Natural killer cell treated with Interleukin-12 subunit alpha and Interleukin-12 subunit beta and Interleukin-15 and Interleukin-18, amount 100 ng/mL, for 72 hours (primary cell): ENCODE data around the gene CXCR5. TPM values are rescaled to one million over a fixed set of nuclear protein-coding genes. Genes with fewer than 3 reads are reported as not detected.

ENCODE experiments used
- ATAC-seq, 2 donors: fragments of 150-1000 bp; cut with Tn5 transposase in 1 of 2; sonication (Bioruptor Pico), chemical (Tn5 transposase) in 1 of 2; 2 replicates each; pipeline ENCODE4 v1.10.0; 2021
- DNase-seq: peaks from one replicate; pipeline ENCODE4 v3.0.0; 2022; ENCODE audit warnings: low spot score
- H3K27ac Mint-ChIP-seq, 2 donors: 1 replicate in 1 of 2; 2 replicates in 1 of 2; pipeline ENCODE4 v1.8.0; 2022; ENCODE audit warnings: mixed read lengths in 2 of 2, mild to moderate bottlenecking in 1 of 2, moderate library complexity in 1 of 2
- H3K27me3 Mint-ChIP-seq, 2 donors: 1 replicate in 1 of 2; 2 replicates in 1 of 2; pipeline ENCODE4 v1.8.0; 2022; ENCODE audit warnings: mixed read lengths in 2 of 2
- H3K36me3 Mint-ChIP-seq: one replicate; pipeline ENCODE4 v1.8.0; 2022; ENCODE audit warnings: mixed read lengths
- H3K4me1 Mint-ChIP-seq, 2 donors: 1 replicate in 1 of 2; 2 replicates in 1 of 2; pipeline ENCODE4 v1.8.0; 2022; ENCODE audit warnings: low read depth in 2 of 2, mixed read lengths in 2 of 2, mild to moderate bottlenecking in 1 of 2
- H3K4me3 Mint-ChIP-seq: one replicate; pipeline ENCODE4 v1.8.0; 2022; ENCODE audit warnings: mixed read lengths
- H3K9me3 Mint-ChIP-seq: 2 replicates; pipeline ENCODE4 v1.8.0; 2022; ENCODE audit warnings: mixed read lengths
- total RNA-seq, 2 donors: library from RNA; stranded (reverse); gene quantifications; one replicate each; pipeline ENCODE4 v1.2.3, GENCODE V29; 2022

The CXCR5 gene
- total RNA-seq, 2 donors from 2014 or later = 3.1 to 6.3 TPM

DNA sequence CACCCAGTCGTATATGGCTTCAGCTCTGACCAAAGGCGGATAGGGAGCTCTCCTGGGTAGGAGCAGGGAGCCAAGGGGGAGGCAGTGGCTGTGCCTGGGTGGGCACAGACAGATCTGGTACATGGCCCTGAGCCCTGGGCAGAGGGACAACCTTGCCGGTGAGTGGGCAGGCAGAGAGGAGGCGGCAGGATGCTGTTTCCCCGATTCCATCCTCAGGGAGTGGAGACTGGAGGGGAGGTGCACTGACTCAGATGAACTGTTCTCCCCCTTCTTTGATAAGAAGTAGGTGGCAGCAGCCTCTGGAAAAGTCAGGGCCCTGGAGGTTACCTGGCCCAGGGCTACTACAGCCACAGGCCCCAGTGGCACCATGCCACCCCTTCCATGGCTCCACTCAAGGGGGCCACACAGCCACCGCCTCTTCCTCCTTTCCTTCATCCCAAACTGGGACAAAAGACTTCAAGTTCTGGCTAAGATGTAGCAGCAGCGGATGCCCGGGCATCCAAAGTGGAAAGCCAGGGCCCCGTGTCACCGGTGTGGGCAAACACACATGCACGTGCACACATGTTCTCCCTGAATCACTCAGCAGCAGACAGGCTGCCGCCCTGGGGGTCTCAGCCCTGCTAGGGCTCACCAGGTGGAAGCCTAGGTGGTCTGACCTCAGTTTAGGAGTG lies 13.4 kb downstream of the CXCR5 start:
- Mint-ChIP-seq H3K4me3 (no peak overlapping the region), H3K9me3 (no peaks in the 10 kb centered on the region), H3K4me1 (peaks cover 30 to 39% of the 10 kb centered on the region in 2 donors), H3K27ac (peak overlapping the region in 1 of 2 donors; percentile 67), H3K27me3 (no peaks in the 10 kb centered on the region), H3K36me3 (no peaks in the 10 kb centered on the region)
- DNase-seq = no peak
- no peak for ATAC-seq

DNA sequence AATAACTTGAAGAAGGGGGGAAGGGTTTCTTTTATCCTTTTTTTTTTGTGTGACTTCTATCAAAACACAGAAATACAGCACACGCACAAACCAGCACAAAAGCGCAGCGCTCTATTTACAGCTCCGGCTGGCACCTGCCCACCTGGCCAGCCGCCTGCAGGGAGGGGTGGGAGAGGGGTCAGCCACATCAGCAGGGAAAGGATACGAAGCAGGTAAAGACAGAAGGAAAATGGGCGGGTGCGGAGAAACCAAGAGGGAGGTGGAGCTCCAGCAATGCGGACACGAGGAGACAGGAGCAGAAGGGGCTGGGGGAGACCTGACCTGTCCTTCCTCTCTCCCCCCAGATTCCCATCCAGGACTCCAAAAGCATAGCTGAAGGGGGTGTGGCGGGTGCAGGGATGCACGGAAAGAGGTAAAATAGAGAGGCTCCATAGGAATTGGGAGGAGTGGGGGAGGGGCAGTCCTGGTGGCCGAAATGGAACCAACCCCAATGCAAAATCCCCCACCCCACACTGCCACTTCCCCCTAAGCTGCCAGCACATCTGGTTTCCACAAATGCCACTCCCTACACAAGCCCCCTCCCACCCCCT lies 14.1 kb downstream of the CXCR5 start:
- Mint-ChIP-seq H3K36me3 (no peaks in the 10 kb centered on the region), H3K9me3 (no peaks in the 10 kb centered on the region), H3K4me3 (no peak overlapping the region), H3K27me3 (no peaks in the 10 kb centered on the region), H3K4me1 (peaks cover 25 to 33% of the 10 kb centered on the region in 2 donors), H3K27ac (peak overlapping the region in 1 of 2 donors; percentile 67)
- DNase-seq (no peak), ATAC-seq (no peak)

DNA sequence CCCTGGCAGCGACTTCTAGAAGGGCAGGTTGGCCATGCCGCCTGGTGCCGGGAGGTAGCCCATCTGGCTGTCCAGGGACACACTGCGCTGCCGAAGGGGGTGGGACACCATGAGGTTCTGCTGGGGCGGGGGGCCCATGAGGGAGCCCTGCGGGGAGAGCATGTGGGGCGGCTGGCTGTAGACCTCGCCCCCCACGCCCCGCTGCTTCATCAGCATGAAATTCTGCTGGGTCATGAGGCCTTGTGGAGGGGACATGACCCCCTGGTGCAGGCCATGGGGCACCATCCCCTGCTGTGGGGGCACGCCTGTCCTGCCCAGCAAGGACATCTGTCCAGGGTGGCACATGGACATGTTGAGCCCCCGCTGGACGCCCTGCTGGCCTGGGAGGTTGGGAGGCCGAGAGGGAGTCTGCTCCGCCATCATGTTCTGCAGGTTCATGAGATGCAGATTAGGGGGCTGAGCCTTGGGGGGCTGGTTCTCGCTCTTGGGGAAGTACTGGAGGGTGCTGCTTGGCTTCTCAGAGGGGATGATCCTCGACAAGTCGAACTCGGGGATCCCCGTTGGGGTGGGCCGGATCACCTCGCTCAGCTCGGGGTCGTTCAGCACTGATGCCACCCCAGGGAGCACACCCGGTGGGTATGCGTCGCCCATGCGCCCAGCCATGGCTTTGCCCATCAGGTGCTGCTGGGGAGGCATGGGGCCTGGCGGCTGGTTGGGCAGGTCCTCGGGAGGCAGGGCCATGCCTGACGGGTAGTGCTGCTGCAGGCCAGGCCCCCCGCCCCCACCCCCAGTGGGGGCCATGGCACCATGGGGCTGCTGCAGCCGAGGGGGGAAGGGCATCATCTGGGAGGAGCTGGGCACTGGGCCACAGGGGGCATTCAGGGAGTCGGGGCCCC lies 15.0 kb downstream of the CXCR5 start:
- no peak overlapping the region for H3K4me3 Mint-ChIP-seq
- H3K36me3 Mint-ChIP-seq = no peaks in the 10 kb centered on the region
- no peak overlapping the region for H3K27ac Mint-ChIP-seq
- peaks cover 20 to 27% of the 10 kb centered on the region in 2 donors for H3K4me1 Mint-ChIP-seq
- no peaks in the 10 kb centered on the region for H3K9me3 Mint-ChIP-seq
- no peaks in the 10 kb centered on the region for H3K27me3 Mint-ChIP-seq
- ATAC-seq (no peak), DNase-seq (no peak)

DNA sequence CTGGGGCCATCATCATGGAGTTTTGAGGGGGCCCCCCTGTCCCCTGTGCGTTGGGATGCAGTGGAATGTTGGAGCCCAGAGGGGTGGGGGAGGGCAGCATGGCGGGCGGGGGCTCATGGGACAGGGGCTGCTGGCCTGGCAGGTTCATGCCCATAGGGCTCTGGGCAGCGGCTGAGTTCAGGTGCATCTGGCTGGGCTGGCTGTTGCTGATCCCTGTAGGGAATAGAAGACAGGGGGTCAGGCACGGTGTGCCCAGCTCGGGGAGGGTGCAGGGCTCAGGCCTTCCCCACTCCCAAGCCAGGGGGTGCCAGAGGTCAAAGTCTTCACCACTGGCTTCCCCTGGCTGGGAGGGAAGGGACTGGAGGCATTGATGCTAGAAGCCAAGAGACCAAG lies 15.6 kb downstream of the CXCR5 start:
- Mint-ChIP-seq H3K36me3 (no peaks in the 10 kb centered on the region), H3K27me3 (no peaks in the 10 kb centered on the region), H3K9me3 (no peaks in the 10 kb centered on the region), H3K4me3 (no peak overlapping the region), H3K4me1 (peaks cover 14 to 21% of the 10 kb centered on the region in 2 donors), H3K27ac (no peak overlapping the region)
- ATAC-seq = no peak
- DNase-seq = no peak

DNA sequence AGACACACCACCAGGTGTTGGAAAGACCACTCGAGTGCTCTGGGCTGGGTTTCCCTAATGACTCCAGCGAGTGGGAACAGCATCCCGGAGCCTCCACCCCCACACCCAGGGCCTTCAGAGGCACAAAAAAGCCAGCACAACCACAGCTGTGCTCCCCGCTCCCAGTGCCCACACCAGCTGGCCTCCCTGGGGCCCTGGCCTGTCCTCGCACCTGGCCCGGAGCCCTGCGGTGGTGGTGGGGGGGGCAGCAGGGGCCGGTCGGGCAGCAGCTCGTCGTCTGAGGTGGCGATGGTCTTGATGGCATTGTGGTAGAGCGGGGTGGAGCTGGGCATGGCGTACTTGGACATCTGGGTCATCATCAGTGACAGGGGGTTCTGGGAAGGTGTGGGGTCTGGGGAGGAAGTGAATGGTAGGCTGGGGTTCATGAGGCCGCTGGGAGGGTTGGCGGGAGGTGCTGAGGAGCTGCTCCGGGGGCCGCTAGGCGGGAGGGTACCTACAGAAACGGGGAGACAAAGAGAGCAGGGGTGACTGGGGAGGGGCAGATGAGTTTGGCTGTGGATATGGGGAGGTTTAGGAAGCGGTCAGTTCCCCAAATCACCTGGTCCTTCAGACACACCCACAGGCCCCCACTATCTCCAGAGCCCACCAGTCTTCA lies 16.1 kb downstream of the CXCR5 start:
- ATAC-seq = no peak

DNA sequence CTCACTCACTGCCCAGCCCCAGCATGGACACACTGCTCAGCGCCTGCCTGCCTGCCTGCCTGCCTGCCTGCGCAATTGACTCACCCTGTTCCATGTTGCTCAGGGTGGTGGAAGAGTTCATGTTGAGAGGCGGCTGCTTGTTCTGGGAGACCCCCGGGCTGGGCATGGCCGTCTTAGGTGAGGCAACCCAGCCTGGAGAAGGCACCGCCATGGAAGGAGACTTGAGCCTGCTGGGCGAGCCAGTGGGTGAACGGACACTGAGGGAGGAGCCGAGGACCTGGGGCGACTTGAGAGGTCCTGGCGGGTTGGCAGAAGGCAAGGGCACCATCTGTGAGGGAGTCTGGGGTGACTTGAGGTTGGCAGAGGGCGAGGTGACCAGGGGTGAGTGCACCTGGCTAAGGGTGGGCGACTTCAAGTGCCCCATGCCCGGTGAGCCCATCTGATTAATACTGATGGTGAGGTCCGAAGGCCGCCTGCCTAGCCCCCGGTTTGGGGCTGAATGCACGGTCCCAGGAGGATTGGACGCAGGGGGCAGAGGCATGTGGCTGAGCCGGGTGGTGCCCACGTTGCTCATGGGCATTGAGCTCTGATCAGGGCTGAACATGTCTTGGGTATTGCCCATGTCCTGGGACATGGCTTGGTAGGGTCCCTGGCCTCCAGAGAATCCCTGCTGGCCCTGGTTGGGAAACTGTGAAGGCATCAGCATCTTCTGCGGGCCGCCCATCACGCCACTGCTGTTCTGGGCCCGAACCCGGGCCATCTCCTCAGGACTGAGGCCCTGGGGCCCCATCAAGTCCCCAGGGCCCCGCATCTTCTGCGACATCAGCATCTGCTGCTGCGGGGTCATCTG lies 17.1 kb downstream of the CXCR5 start:
- Mint-ChIP-seq H3K36me3 (no peaks in the 10 kb centered on the region), H3K4me1 (peaks cover 2 to 12% of the 10 kb centered on the region in 2 donors), H3K27me3 (no peaks in the 10 kb centered on the region), H3K27ac (no peak overlapping the region), H3K4me3 (no peak overlapping the region), H3K9me3 (no peaks in the 10 kb centered on the region)
- DNase-seq (no peak), ATAC-seq (no peak)

More for the DNA sequence above, 16.1 kb downstream of the CXCR5 start:
- H3K36me3 Mint-ChIP-seq = no peaks in the 10 kb centered on the region
- no peak for DNase-seq
- no peaks in the 10 kb centered on the region for H3K27me3 Mint-ChIP-seq
- H3K4me3 Mint-ChIP-seq = no peak overlapping the region
- H3K27ac Mint-ChIP-seq = no peak overlapping the region
- H3K9me3 Mint-ChIP-seq = no peaks in the 10 kb centered on the region
- peaks cover 11 to 19% of the 10 kb centered on the region in 2 donors for H3K4me1 Mint-ChIP-seq

DNA sequence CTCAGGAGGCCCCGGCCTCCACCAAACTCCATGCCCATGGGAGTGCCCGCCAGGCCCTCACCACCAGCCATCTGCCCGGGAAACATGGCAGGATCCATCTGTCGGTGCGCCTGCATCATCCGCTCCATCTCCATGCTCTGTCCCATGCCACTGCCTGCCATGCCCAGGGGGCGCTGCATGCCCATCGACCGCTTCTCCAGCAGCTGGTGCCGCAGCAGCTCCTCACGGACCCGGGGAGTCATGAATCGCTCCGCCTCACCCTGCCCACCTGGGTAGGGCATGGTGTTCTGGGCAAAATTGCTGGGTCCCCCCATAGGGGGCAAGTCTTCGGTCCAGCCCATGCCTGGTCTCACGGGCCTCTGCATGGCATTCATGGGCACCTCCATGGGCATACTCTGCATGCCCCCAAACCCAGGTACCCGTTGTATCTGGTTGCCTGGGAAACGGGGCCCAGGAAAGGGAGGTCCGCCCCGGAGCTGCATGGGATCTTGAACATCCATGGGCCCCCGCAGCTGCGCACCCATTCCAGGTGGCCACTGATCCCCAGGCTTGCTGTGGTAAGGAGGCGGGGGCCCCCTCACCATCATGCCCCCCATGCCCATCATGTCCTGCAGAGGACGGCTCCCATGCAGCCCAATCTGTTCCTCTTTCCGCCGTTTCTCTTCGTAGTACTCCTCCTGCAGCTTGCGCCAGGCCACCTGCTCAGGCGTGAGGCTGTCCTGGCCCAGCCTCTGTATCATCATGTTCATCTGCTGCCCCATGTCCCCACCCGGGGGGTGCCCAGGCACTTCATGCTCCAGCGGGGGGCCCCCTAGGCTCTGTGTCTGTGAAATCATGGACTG lies 18.0 kb downstream of the CXCR5 start:
- Mint-ChIP-seq H3K4me1 (peaks cover 3 to 13% of the 10 kb centered on the region in 2 donors), H3K9me3 (no peaks in the 10 kb centered on the region), H3K4me3 (no peak overlapping the region), H3K27me3 (no peaks in the 10 kb centered on the region), H3K27ac (no peak overlapping the region), H3K36me3 (no peaks in the 10 kb centered on the region)
- ATAC-seq (no peak), DNase-seq (no peak)

DNA sequence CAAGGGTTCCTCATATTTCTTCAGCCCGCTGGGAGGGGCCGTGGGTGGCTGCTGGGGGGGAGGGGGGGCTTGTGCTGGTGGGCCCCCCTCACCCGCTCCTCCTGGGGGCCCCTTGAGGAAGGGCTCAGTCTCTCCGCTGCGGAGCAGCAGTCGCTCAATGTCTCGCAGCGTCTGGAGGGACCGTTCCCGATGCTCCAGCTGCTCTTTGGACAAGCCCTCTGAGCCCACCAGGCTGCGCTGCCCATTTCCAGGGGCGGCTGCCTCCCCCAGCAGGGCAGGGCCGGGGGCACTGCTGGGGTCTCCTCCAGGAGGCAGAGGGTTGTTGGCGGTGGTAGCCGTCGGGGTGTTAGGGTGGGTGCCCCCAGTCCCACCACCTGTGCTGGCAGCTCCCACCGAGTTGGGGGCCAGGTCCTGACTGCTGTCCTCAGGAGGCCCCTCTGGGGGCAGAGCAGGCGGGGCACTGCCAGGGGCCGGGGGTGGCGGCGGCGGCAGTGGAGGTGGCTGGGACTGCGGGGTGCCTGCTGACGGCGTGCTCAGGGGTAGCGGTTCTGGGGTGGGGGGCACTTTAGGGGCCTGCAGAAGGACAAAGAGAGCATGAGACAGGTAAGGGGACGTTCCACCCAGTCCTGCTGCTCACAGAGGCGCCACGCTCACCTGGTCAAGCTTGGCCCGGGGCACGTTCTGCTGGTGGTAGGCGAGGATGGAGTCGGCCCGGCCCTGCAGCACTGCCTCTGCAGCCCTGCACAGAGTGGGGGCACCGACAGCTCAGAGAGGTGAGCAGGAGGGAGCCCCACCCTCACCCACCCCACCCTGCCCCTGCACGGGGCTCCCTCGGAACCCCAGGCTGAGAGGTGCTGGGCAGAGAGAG lies 18.9 kb downstream of the CXCR5 start:
- no peaks in the 10 kb centered on the region for H3K9me3 Mint-ChIP-seq
- H3K27me3 Mint-ChIP-seq = no peaks in the 10 kb centered on the region
- no peaks in the 10 kb centered on the region for H3K36me3 Mint-ChIP-seq
- no peak for ATAC-seq
- no peak overlapping the region for H3K4me3 Mint-ChIP-seq
- peaks cover 11 to 19% of the 10 kb centered on the region in 2 donors for H3K4me1 Mint-ChIP-seq
- no peak for DNase-seq
- no peak overlapping the region for H3K27ac Mint-ChIP-seq

DNA sequence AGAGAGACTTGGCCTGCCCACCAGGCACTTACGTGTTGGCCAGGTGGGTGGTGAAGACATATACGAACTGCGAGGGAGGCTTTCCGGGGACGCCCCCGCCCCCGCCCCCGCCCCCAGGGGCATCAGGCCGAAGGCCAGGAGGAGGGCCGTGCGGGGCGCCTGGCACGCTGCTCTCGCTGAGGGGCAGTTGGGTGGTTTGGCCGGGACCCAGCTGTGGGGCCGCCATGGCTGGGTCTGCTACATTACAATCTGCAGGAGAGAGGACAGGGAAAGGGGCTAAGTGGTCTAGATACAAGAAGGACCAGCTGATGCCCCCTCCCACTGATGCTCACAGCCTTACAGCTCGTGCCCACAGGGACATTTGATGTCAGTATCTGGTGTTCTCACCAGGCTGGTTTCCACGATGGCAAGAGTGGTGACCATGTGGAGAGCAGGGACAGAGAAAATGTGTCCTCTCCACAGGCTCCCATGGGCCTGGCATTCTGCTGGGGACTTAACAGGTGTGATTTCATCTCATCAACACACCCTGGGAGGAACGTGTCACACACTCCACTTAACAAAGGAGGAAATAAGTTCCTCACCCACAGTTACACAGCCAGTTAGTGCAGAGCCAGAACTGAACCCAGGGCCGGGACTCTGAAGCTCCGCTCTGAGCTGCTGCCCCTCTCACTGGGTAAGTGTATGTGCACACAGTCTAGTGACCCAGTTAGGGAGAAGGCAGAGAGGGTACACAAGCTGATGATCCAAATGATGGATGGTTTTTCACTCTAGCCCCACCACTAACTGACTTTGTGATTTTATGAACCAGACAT lies 19.7 kb downstream of the CXCR5 start:
- Mint-ChIP-seq H3K27me3 (no peaks in the 10 kb centered on the region), H3K27ac (no peak overlapping the region), H3K9me3 (no peaks in the 10 kb centered on the region), H3K36me3 (no peaks in the 10 kb centered on the region), H3K4me1 (peaks cover 12 to 24% of the 10 kb centered on the region in 2 donors), H3K4me3 (no peak overlapping the region)
- no peak for DNase-seq
- ATAC-seq = no peak

DNA sequence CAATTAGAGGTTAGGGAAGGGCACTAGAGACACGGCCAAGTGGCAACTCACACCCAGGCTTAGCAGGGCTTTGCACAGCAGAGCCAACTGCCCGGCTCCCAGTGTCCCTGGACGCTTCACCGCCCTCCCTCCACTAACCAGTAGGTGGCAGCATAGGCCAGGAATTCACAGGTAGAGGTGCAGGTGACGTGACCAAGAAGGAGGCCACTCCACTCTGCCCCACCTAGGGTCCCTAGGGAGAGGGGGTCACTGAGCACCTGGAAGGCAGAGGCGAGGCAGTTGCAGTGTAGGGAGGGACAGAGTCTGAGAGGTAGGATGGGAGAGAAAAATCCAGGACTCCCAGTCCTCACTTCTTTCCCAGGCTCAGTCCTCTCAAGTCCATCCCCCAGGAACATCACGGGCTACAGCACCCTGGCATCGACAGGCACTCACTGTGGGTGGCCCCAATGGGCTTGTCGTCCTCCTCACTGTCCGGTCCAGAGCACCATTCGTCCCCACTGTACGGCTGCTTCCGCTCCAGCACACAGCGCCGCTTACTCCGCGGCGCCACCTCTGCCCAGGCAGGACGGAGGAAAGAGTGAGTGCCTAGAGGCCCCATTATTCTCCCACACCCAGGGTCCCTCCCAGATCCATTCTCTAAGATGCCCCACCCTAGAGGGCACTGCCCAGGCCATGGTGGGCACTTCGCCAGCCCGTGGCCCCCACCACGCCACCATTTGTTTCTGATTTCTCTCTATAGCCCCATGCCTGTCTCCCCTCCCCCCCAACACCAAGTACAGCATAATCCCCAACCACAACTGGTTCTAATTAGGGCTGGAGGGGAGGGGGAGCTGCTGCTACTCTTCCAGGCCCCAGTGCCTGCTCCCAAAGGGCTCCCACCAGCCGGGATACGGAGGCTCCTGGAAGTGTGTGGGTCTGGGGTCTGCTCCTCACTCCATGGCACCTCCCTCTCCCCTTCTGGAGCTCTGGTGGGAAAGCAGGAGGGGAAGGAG lies 23.7 kb downstream of the CXCR5 start:
- DNase-seq (peak; percentile 87), ATAC-seq (peak; percentile 73 to 79)
- Mint-ChIP-seq H3K27me3 (no peaks in the 10 kb centered on the region), H3K4me1 (peaks cover 31 to 35% of the 10 kb centered on the region in 2 donors), H3K4me3 (no peak overlapping the region), H3K9me3 (no peaks in the 10 kb centered on the region), H3K27ac (peak overlapping the region; percentile 73 to 91), H3K36me3 (no peaks in the 10 kb centered on the region)
